Heart left ventricle (tissue), 13 donors: ENCODE results near the gene KCNQ2.

Experiments
- CTCF ChIP-seq, 12 donors: fragments of 200-600 bp; sonication (generic) in 4 of 12; IDR thresholded peaks; one replicate each; pipeline versions ENCODE4 v1.5.0 to v1.8.0; 2018 to 2022; ENCODE audit warnings: antibody characterized with exemption in 12 of 12, mild to moderate bottlenecking in 5 of 12
- POLR2A ChIP-seq, 2 donors: fragments of 450-650 bp; IDR thresholded peaks; one replicate each; pipeline ENCODE4 v1.6.1; 2017; ENCODE audit warnings: antibody characterized with exemption in 2 of 2, mild to moderate bottlenecking in 2 of 2, moderate library complexity in 2 of 2
- donor health status: ischemic (EF 13 %, LVEDD 7.1; RV severe dilation, severe dysfunction).
- donor health status: DM: no; HTN: yes; CAD: no.
- donor health status: DM: no; HTN: no; CAD: no.
- donor health status: ischemic (EF 25% LVEDD 6.9; RV normal size, moderate dysfunction).
- donor health status: ischemic (EF 25% LVEDD 5.7; RV mildly dilated, moderate dysfunction).
- donor health status: ischemic (EF 35%, LVEDD 5.7; RV mildly dilated, moderate dysfunction).
- donor health status: nonischemic (EF 11% LVEDD 7.7; RV severe dilation, severe dysfunction).
- donor health status: DM: yes; HTN: yes; CAD: no.
- donor health status: PGD.
- donor health status: ischemic (EF 29% LVEDD 5.4; RV normal size, mild dysfunction).
- donor health status: nonischemic (EF 23%, LVEDD 6.1; RV moderate dilation, normal function).

GRCh38 chr20:63471002-63471716, 1.3 kb downstream of the KCNQ2 start:
- no peak for TF ChIP-seq POLR2A (IDR thresholded peaks at IDR 0.05)
- TF ChIP-seq CTCF (IDR thresholded peaks at IDR 0.05) = no peak
